HK-2 (cell line): ENCODE results near the gene ADGRD1.

Experiments
- DNase-seq: peaks from one replicate; pipeline ENCODE4 v3.0.0-alpha.2; 2018; ENCODE audit not compliant: unreplicated experiment

The ADGRD1 gene

GRCh38 chr12:130966443-130967030 lies 12.8 kb downstream of the ADGRD1 start:
- DNase-seq, result no peak

- no peak for DNase-seq
These were observed 13.9 kb downstream of the ADGRD1 start for GRCh38 chr12:130967636-130968035.

DNA sequence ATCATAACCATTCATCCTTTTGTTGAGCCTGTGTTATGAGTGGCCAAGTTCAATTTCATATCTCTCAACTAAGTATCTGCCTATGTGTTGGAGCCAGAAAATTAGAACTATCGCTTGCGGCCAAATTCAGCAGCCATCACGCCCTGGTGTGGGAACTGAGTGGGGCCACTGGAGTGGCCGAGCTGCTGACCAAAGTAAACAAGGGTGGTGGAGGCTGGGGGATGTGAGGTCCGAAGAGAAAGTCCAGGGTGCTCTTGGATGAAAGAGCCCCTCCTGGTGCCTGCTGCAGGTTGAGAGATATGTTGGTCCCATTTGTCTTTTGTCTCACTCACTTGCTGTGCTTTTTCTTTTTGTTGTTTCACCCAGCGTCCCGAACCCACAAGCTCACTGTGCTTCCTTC lies 14.9 kb downstream of the ADGRD1 start:
- DNase-seq, result no peak

- no peak for DNase-seq
These were observed 15.5 kb downstream of the ADGRD1 start for GRCh38 chr12:130969223-130969622.

DNA sequence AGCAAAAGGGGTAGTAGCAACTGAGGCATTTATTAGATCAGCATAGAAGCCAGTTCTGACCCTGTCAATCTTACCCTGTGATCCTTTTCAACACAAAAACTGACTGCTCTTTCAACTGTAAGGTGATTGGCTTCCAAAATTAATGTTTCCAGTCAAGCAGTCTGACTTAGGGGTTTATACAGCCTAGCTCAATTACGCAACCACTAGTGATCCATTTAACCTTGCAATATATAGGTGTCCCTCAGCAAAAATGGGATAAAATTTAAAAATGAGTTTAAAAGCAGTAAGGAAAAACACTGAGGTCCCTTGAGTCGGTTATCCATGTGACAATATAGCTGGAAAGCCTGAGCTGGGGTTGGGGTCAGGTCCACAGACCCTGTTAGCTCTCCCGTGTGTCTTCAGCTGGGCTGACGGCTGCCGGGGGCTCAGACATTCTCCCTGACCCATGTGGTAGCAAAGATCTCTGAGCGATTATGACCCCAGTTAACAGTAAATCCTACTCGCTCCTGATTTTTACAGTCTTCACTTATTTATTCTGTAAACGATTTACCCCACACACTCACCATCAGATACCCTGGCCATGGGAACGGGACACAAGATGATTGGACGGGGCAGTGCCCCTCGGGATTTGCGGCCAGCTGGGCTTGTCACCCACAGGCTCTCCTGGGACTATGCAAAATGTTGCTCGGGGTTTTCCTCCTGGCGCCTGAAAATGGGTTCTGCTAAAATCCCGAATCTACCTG lies 16.6 kb downstream of the ADGRD1 start:
- DNase-seq, result no peak

DNA sequence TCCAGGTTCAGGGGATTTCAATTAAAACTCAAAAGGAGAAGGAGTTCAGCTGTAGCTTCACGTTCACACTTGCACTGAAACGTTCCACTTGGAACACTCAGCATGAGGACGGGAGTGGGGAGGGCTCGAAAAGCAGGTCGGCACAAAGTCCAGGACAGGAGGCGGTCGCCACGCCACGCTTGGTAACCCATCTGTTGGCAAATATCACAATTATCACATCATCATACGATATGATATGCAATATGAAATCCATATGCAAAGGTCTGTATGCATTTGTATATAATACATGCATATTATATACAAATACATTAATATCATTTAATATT lies 17.2 kb downstream of the ADGRD1 start:
- no peak for DNase-seq

DNA sequence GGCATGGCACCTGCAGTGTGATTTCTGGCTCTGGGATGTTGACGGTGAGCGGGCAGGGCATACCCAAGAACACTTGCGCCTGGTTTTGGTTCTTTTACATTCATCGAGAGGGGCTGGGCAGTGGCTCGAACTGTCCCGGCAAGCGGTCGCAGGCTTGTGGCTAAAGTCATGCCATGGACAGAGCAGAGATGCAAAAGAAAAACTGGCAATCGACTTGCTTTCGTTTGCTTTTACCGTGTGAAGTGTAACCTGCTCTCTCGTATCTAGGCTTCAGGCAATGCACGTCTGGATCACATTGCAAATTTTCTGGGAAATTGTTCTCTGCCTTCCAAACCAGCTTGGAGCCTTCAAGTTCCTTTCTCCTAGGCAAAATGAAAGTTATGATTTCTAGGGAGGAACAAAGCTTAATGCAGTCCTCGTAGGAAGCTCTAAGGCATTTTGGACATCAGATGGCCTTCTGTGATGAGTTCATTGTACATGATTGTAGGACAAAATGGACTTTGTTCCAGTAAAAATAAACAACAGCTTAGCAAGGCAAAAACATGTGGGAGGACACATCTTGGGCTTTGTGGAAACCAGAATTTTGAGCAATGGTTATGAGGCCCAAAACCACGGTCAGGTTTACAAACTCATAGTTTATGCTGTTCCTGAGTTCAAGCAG lies 18.3 kb downstream of the ADGRD1 start:
- no peak for DNase-seq

- DNase-seq, result no peak
These were observed 18.9 kb downstream of the ADGRD1 start for GRCh38 chr12:130972586-130972950.

DNA sequence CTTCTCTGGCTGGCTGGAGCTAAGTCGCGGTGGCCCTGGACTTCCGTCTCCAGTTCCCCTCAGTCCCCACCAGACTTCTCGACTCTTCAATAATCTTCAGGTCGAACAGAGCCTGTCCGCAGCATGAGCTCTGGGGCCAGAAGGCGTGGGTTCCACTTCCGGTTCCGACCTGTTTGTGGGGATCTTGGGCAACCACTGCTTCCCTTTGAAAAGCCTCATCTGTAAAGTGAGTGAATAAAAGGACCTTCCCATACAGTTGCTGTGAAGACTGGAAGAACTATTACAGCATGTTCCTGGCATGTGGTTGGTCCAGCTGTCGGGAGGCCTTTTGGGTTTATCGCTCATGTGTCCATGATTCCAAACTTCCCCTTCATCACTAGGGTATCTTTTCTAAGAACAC lies 19.4 kb downstream of the ADGRD1 start:
- no peak for DNase-seq

GRCh38 chr12:130973906-130974305 lies 20.2 kb downstream of the ADGRD1 start:
- DNase-seq, result no peak

DNA sequence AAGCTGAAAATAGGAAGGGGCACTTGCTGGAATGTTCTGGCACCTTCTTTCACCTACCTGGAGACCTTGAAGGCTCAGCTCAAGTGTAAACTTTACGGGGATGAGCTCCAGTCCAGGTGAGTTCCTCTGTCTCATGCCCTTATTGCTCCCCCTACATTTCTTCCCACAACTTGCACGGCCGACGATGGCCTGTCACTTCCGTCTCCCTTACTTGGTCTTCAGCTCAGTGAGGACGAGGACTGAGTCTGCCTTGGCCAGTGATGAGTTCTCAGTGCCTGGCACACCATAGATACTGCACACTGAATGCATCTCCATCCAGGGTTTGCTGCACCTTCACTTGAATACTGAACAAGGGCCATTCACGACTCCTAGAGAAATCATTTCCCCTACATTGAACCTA lies 21.4 kb downstream of the ADGRD1 start:
- no peak for DNase-seq

GRCh38 chr12:130976171-130976720 lies 22.5 kb downstream of the ADGRD1 start:
- no peak for DNase-seq

DNA sequence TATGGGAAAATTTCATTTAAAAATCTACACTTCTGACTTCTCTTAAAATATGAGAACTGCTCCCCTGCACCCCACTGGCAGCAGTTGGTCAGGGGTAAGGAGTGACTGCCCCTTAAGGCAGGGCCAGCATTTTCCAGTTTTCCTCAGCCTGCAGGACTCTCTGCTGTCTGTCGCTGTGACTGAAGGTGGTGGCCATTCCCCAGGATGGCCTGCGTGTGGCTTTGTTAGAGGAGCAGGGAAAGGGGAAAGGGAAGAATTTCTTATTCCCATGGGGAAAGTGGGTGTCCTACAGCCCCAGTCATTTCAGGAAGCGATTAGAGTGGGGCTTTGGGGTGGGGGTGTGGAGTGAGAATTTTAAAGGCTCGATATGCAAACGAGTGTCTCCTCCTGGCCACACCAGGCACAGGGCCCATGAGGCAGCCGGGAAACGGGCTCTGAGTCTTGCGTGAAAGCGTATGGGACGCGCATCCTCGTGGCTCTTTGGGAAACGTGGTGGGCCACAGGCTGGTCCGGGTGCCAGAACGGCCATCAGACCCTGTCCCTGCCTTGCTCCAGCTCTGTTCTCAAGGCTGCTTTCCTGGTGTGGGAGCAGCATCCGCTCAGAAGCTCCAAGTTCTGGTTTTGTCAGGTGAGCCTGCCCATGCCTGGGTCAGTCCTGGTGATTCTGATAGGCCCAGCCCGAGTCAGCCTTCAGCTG lies 23.5 kb downstream of the ADGRD1 start:
- DNase-seq, result no peak

- DNase-seq, result no peak
These were observed 24.0 kb downstream of the ADGRD1 start for GRCh38 chr12:130977743-130978095.

- no peak for DNase-seq
These were observed 25.1 kb downstream of the ADGRD1 start for GRCh38 chr12:130978785-130979184.

GRCh38 chr12:130981074-130981742 lies 27.5 kb downstream of the ADGRD1 start:
- DNase-seq, result no peak

DNA sequence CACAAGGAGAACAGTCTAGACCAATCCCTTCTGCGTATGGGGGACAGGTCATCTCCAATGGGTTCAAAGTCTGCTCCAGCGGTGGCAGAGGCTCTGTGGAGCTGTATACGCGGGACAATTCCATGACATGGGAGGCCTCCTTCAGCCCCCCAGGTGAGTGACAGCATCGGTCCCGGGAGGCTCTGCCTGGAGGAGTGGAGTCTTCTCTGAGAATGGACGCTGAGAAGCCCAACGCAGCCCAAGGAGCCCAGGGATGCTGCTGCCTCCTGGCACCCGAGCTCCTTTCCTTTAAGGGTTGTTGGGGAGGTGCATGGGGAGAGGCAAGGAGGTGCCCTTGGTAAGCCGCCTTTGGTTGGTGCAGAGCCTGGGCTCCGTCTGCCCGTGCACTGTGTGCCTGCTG lies 28.2 kb downstream of the ADGRD1 start:
- DNase-seq, result no peak

DNA sequence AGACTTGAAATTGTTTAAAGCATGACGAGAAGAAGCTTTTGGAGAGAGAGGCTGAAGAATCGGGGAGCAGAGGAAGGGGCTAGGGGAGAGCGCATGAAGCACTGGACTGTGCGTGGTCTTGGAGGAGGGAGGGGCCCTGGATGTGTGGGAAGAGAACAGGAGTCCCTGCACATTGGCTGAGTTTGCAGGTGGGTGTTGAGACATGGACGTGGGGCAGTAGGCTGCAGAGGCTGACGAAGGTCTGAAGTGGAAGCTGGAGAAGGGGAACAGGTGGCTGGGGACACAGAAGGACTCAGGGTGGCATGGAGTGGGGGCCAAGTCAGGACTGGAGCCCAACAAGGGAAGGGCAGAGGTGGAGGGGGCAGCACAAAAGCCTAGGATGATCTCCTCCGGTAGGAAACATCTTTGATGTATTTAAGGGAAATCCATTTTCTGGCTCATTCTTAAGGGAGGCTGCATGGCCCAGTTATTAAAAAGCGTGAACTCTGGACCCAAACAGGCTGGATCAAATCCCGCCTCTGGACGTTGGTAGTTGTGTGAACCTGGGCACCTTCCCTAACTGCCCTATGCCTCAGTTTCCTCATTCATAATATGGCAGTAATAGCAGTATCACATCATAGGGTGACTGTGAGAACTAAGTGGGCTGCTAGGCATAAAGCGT lies 29.0 kb downstream of the ADGRD1 start:
- no peak for DNase-seq

- no peak for DNase-seq
These were observed 29.8 kb downstream of the ADGRD1 start for GRCh38 chr12:130983328-130984017.

DNA sequence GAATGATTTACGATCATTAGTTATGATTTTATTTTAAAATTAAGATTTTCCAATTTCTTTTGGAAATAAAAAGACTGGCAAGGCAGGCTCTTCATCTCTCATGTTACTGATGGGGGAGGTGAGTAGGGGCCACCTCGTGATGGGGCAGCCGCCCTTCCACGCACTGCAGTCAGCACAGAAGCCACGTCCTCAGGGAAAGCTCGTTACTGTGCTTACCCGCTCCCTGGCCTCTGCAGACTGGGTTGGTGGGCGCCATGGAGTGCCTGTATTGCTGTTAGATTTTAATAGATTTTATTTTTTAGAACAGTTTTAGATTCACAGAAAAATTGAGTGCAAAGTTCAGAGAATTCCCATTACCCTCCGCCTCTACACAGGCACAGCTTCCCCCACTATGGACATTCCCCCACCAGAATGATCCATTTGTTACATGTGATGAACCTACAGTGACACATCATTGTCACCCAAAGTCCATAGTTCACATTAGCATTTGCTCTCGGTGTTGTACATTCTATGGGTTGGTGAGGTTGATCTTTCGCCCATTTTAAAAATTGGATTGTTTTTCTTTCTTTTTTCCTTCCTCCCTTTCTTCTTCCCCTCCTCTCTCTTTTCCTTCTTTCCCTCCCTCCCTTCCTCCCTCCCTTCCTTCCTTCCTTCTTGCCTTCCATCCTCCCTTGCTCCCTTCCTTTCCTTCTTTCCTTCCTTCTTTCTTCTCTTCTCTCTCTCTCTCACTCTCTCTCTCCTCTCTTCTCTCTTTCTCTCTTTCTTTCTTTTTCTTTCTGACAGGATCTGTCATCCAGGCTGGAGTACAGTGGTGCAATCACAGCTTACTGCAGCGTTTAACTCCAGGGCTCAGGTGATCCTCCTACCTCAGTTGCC lies 30.7 kb downstream of the ADGRD1 start:
- no peak for DNase-seq
